T-helper 1 cell treated with Interleukin-12 subunit alpha and Interleukin-12 subunit beta and Interleukin-4 antibody, amounts not matched to agents 30 μg/mL and 1 μg/mL, for 36 hours (primary cell): ENCODE data around the gene NDUFB8.
A peak's percentile ranks its signal among the peaks of the same experiment; 100 is the strongest.

Experiments used
- H3K27ac Mint-ChIP-seq: one replicate; pipeline ENCODE4 v1.8.0; 2021; ENCODE audit warnings: mild to moderate bottlenecking, mixed read lengths
- H3K27me3 Mint-ChIP-seq: one replicate; pipeline ENCODE4 v1.8.0; 2021; ENCODE audit warnings: low read depth, mixed read lengths
- H3K36me3 Mint-ChIP-seq: one replicate; pipeline ENCODE4 v1.8.0; 2021; ENCODE audit warnings: low read depth, mixed read lengths
- H3K4me1 Mint-ChIP-seq: one replicate; pipeline ENCODE4 v1.8.0; 2021; ENCODE audit warnings: low read depth, mixed read lengths
- H3K4me3 Mint-ChIP-seq: one replicate; pipeline ENCODE4 v1.8.0; 2021; ENCODE audit warnings: mild to moderate bottlenecking, moderate library complexity, mixed read lengths
- H3K9me3 Mint-ChIP-seq: one replicate; pipeline ENCODE4 v1.8.0; 2021; ENCODE audit warnings: mixed read lengths

NDUFB8 gene

GRCh38 chr10:100482181-100482833, 47.4 kb downstream of the NDUFB8 start:
- no peak overlapping the region for H3K27ac Mint-ChIP-seq
- H3K9me3 Mint-ChIP-seq = no peaks in the 10 kb centered on the region
- no peaks in the 10 kb centered on the region for H3K27me3 Mint-ChIP-seq
- H3K4me3 Mint-ChIP-seq = peak overlapping the region; percentile 70
- H3K36me3 Mint-ChIP-seq = peaks cover 38% of the 10 kb centered on the region
- H3K4me1 Mint-ChIP-seq = peaks cover 32% of the 10 kb centered on the region

GRCh38 chr10:100481462-100482081, 48.1 kb downstream of the NDUFB8 start:
- H3K4me1 Mint-ChIP-seq = peaks cover 32% of the 10 kb centered on the region
- peak overlapping the region; percentile 39 for H3K27ac Mint-ChIP-seq
- H3K9me3 Mint-ChIP-seq = no peaks in the 10 kb centered on the region
- no peaks in the 10 kb centered on the region for H3K27me3 Mint-ChIP-seq
- peak overlapping the region; percentile 70 for H3K4me3 Mint-ChIP-seq
- peaks cover 35% of the 10 kb centered on the region for H3K36me3 Mint-ChIP-seq

GRCh38 chr10:100480002-100480401, 49.7 kb downstream of the NDUFB8 start:
- Mint-ChIP-seq H3K27ac (no peak overlapping the region), H3K4me3 (no peak overlapping the region), H3K36me3 (peaks cover 26% of the 10 kb centered on the region), H3K27me3 (no peaks in the 10 kb centered on the region), H3K4me1 (peaks cover 32% of the 10 kb centered on the region), H3K9me3 (no peaks in the 10 kb centered on the region)

GRCh38 chr10:100479037-100479436, 50.6 kb downstream of the NDUFB8 start:
- H3K9me3 Mint-ChIP-seq = no peaks in the 10 kb centered on the region
- no peaks in the 10 kb centered on the region for H3K27me3 Mint-ChIP-seq
- no peak overlapping the region for H3K4me3 Mint-ChIP-seq
- H3K27ac Mint-ChIP-seq = no peak overlapping the region
- peaks cover 21% of the 10 kb centered on the region for H3K36me3 Mint-ChIP-seq
- peaks cover 25% of the 10 kb centered on the region for H3K4me1 Mint-ChIP-seq

GRCh38 chr10:100477970-100478369, 51.7 kb downstream of the NDUFB8 start:
- no peaks in the 10 kb centered on the region for H3K9me3 Mint-ChIP-seq
- no peak overlapping the region for H3K27ac Mint-ChIP-seq
- H3K27me3 Mint-ChIP-seq = no peaks in the 10 kb centered on the region
- H3K36me3 Mint-ChIP-seq = peaks cover 18% of the 10 kb centered on the region
- H3K4me3 Mint-ChIP-seq = no peak overlapping the region
- H3K4me1 Mint-ChIP-seq = peaks cover 15% of the 10 kb centered on the region
